HepG2 (cell line): ENCODE results near the gene MAP3K14. TPM values are rescaled to one million over a fixed set of nuclear protein-coding genes. Genes with fewer than 3 reads are reported as not detected.
A peak's percentile ranks its signal among the peaks of the same experiment; 100 is the strongest.

Source experiments
- KDM3A ChIP-seq: IDR thresholded peaks from 2 replicates; pipeline ENCODE4 v1.6.1; 2018; ENCODE audit warnings: low read depth, missing compliant biosample characterization
- PAWR ChIP-seq: sonication (generic); formaldehyde crosslinking; IDR thresholded peaks from 2 replicates; pipeline ENCODE4 v1.4.0; 2020; ENCODE audit warnings: missing genetic modification reagents, mild to moderate bottlenecking, borderline replicate concordance
- PAX8 ChIP-seq: sonication (generic); formaldehyde crosslinking; IDR thresholded peaks from 2 replicates; pipeline ENCODE4 v1.8.0; 2022; ENCODE audit warnings: mild to moderate bottlenecking, missing genetic modification reagents, borderline replicate concordance
- PHF20 ChIP-seq: sonication (generic); formaldehyde crosslinking; IDR thresholded peaks from 2 replicates; pipeline ENCODE4 v1.5.0; 2020; ENCODE audit warnings: mild to moderate bottlenecking, missing genetic modification reagents
- POGZ ChIP-seq: sonication (generic); formaldehyde crosslinking; IDR thresholded peaks from 2 replicates; pipeline ENCODE4 v1.4.0; 2020; ENCODE audit warnings: mild to moderate bottlenecking, missing genetic modification reagents
- PTBP1 ChIP-seq: fragments of 200-400 bp; formaldehyde crosslinking; IDR thresholded peaks from 2 replicates; pipeline ENCODE4 v1.6.1; 2018; ENCODE audit warnings: low read length, low read depth; ENCODE audit not compliant: poor library complexity, severe bottlenecking
- RFXAP ChIP-seq: sonication (generic); formaldehyde crosslinking; IDR thresholded peaks from 2 replicates; pipeline ENCODE4 v1.4.0; 2020; ENCODE audit warnings: missing genetic modification reagents, borderline replicate concordance
- ZFP62 ChIP-seq: sonication (generic); formaldehyde crosslinking; IDR thresholded peaks from 2 replicates; pipeline ENCODE4 v1.4.0; 2020; ENCODE audit warnings: missing genetic modification reagents
- ZMYM3 ChIP-seq: sonication (generic); formaldehyde crosslinking; IDR thresholded peaks from 2 replicates; pipeline ENCODE4 v1.5.1; 2020; ENCODE audit warnings: mild to moderate bottlenecking, missing genetic modification reagents
- ZNF160 ChIP-seq: sonication (generic); formaldehyde crosslinking; IDR thresholded peaks from 2 replicates; pipeline ENCODE4 v1.8.0; 2022; ENCODE audit warnings: mild to moderate bottlenecking, inconsistent platforms, missing genetic modification reagents
- ZNF329 ChIP-seq: sonication (generic); formaldehyde crosslinking; IDR thresholded peaks from 2 replicates; pipeline ENCODE4 v1.9.0; 2021; ENCODE audit warnings: low read depth, mild to moderate bottlenecking, missing genetic modification reagents
- ZNF598 ChIP-seq: sonication (generic); formaldehyde crosslinking; IDR thresholded peaks from 2 replicates; pipeline ENCODE4 v1.5.1; 2020; ENCODE audit warnings: mild to moderate bottlenecking, missing genetic modification reagents, borderline replicate concordance
- ZSCAN21 ChIP-seq: sonication (generic); formaldehyde crosslinking; IDR thresholded peaks from 2 replicates; pipeline ENCODE4 v1.8.0; 2022; ENCODE audit warnings: mild to moderate bottlenecking, missing genetic modification reagents, moderate library complexity, borderline replicate concordance
- polyA plus RNA-seq, 8 experiments: library from polyadenylated mRNA; depleted of rRNA in 3 of 8; stranded (reverse) in 7 of 8; unstranded in 1 of 8; fragments of >200 nt; fragmentation: Illumina TruSeq in 4 of 8; extraction: Trizol in 4 of 8; gene quantifications; 2 replicates each; pipeline versions ENCODE4 v1.2.1 to v1.2.3, GENCODE V29; 2011 to 2016; ENCODE audit warnings: low read depth in 4 of 8, missing spikeins in 1 of 8, mixed read lengths in 1 of 8; ENCODE audit not compliant: insufficient read depth in 1 of 8
- total RNA-seq, 5 experiments: library from RNA; depleted of rRNA; stranded (reverse); fragments of >200 nt; fragmentation: Illumina TruSeq; extraction: Trizol; gene quantifications; 2 replicates each; pipeline ENCODE4 v1.2.3, GENCODE V29; 2016; ENCODE audit warnings: low read depth in 1 of 5
- TF ChIP-seq, protein P1 (sequence below): sonication (generic); formaldehyde crosslinking; IDR thresholded peaks from 2 replicates; pipeline ENCODE4 v1.8.0; 2022; ENCODE audit warnings: mild to moderate bottlenecking, missing genetic modification reagents, moderate library complexity
- TF ChIP-seq, protein P2 (sequence below): sonication (generic); formaldehyde crosslinking; IDR thresholded peaks from 2 replicates; pipeline ENCODE4 v1.5.0; 2020; ENCODE audit warnings: missing genetic modification reagents
- TF ChIP-seq, protein P3 (sequence below): sonication (generic); formaldehyde crosslinking; IDR thresholded peaks from 2 replicates; pipeline ENCODE4; 2020; ENCODE audit warnings: missing genetic modification reagents, mild to moderate bottlenecking, borderline replicate concordance

Gene MAP3K14
- total and polyA plus RNA-seq, 2 of the 13 experiments (the other 11 are each of a cell fraction or from before 2014, with no cell fraction given) = 2.6 TPM

DNA sequence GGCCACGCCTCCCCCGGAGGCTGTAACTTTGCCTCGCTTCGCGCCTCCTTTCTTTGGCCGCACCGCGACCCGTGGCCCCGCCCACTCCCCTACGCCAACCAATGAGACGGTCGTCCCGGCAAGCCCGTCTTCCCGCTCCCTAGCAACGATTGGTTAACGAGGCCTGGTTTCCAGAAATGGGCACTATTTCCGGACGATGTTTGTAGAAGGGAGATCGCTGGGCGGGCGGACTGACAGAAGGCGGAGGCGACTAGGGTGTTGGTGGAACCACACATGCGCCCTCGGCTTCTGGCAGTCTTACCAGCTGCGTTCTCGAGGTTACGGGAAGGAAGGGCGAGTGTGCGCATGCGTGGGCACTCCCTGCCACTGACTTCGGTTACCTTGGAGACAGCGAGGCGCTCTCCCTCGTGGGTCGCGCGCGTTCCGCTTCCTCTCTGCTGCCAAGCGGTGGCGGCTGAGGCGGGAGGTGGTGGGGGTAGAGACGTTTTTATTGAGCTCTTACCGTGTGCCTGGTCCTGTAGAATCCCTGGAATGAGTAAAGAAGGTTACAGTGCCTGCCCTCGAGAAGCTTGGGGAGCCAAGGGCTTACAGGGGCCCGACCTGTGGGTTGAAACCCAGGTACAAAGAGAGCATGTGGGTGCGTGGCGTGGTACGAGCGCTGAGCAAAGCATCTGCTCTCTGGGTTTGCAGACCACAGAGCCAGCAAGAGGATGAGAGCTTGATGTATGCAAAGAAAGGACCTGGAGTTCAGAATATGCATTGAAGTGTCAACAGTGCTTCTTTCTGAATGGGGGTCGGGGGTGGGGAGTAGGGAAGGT lies 500 bp upstream of the MAP3K14 start (continued):
- TF ChIP-seq, protein P1, sequence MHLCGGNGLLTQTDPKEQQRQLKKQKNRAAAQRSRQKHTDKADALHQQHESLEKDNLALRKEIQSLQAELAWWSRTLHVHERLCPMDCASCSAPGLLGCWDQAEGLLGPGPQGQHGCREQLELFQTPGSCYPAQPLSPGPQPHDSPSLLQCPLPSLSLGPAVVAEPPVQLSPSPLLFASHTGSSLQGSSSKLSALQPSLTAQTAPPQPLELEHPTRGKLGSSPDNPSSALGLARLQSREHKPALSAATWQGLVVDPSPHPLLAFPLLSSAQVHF = no peak
- no peak for TF ChIP-seq ZSCAN21 (CRISPR knock-in tag)
- peak; percentile 25; the same call in 1 of the 2 replicates for TF ChIP-seq ZMYM3 (CRISPR knock-in tag)
- TF ChIP-seq, protein P2, sequence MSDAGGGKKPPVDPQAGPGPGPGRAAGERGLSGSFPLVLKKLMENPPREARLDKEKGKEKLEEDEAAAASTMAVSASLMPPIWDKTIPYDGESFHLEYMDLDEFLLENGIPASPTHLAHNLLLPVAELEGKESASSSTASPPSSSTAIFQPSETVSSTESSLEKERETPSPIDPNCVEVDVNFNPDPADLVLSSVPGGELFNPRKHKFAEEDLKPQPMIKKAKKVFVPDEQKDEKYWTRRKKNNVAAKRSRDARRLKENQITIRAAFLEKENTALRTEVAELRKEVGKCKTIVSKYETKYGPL (CRISPR knock-in tag) = no peak
- TF ChIP-seq PAX8 = no peak
- TF ChIP-seq, protein P3, sequence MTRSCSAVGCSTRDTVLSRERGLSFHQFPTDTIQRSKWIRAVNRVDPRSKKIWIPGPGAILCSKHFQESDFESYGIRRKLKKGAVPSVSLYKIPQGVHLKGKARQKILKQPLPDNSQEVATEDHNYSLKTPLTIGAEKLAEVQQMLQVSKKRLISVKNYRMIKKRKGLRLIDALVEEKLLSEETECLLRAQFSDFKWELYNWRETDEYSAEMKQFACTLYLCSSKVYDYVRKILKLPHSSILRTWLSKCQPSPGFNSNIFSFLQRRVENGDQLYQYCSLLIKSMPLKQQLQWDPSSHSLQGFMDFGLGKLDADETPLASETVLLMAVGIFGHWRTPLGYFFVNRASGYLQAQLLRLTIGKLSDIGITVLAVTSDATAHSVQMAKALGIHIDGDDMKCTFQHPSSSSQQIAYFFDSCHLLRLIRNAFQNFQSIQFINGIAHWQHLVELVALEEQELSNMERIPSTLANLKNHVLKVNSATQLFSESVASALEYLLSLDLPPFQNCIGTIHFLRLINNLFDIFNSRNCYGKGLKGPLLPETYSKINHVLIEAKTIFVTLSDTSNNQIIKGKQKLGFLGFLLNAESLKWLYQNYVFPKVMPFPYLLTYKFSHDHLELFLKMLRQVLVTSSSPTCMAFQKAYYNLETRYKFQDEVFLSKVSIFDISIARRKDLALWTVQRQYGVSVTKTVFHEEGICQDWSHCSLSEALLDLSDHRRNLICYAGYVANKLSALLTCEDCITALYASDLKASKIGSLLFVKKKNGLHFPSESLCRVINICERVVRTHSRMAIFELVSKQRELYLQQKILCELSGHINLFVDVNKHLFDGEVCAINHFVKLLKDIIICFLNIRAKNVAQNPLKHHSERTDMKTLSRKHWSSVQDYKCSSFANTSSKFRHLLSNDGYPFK = peak; percentile 96
- no peak for TF ChIP-seq PAWR (CRISPR knock-in tag)
- peak; percentile 7; the same call in 1 of the 2 replicates for TF ChIP-seq ZNF329 (CRISPR knock-in tag)
- TF ChIP-seq ZNF160 (CRISPR knock-in tag) = no peak
- TF ChIP-seq ZNF598 (CRISPR knock-in tag) = peak; percentile 69; the same call in 1 of the 2 replicates
- TF ChIP-seq PHF20 (CRISPR knock-in tag) = no peak
- TF ChIP-seq RFXAP (CRISPR knock-in tag) = peak; percentile 99
- TF ChIP-seq ZFP62 (CRISPR knock-in tag) = no peak
- peak; percentile 89 for TF ChIP-seq POGZ (CRISPR knock-in tag)
- no peak for TF ChIP-seq PTBP1
- TF ChIP-seq KDM3A (CRISPR knock-in tag) = 0 out of 2 replicates have a peak, but pooled peaks have one; percentile 34
